ENCODE measurements around the gene CMTM8. TPM values are rescaled to one million over a fixed set of nuclear protein-coding genes. Genes with fewer than 3 reads are reported as not detected.

CMTM8 gene
- total and polyA plus RNA-seq, 9 donors, result 0.48 to 9.9 (median 2.1) TPM

DNA sequence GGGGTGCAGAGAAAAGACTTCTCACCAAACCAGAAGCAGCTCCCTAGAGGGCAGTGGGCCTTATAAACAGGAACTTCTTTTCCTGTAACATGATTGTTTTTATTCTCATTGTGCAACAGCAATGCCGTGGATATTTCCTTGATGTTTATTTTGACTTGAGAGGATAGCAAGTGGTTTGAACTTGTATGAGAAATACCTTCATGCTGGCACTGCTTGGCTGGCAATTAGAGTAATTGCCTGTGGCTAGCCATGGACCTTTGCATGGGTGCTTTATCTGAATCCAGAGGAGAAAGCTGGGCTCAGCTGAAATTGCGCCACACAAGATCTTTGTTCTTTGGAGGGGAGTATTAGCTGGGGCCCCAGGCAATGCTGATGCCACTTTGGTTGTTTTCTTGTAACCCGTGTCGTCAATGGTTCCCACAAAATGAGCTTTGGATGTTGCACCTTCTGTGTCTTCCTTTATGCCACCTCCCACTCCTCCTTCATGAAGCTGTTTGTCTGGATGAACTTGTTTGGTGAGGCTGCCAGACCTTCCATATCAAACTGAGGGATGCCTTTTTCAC lies 37.9 kb downstream of the CMTM8 start:
- H3K27me3 ChIP-seq, result no peaks in the 10 kb centered on the region
- 63 to 71% (median 66%) methylated on average over 4 of the region's 4 CpGs for WGBS, 3 donors

DNA sequence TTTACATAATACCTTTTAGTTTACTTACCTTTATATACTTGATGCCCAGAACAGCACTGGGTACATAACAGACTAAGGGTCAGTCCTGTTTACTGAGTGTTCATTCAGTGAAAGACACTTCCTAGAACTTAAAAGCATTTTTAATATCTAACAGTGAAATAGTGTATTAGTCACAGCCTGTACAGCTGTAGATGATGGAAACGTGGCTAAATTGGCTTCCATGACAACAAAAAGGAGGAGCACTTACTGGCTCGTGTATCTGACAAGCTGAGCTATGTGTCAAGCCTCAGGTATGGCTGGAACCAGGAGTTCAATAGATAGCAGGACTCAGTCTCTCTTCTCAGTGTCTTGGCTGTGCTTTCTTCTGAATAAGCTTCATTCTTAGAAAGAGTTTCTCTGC lies 40.2 kb downstream of the CMTM8 start:
- no peak for DNase-seq
- H3K36me3 ChIP-seq, result no peaks in the 10 kb centered on the region
- H3K27ac ChIP-seq, result no peak overlapping the region
- H3K27me3 ChIP-seq, result no peaks in the 10 kb centered on the region
- 8 to 21% (median 15%) methylated on average over 2 of the region's 2 CpGs for WGBS, 3 donors
- H3K4me1 ChIP-seq (ENCODE audit: insufficient read depth), result no peaks in the 10 kb centered on the region
- no peak overlapping the region for H3K4me3 ChIP-seq
- intact Hi-C loops (cut with DNase I), result no loop called here
- no peaks in the 10 kb centered on the region for H3K9me3 ChIP-seq
- TF ChIP-seq, protein P1, sequence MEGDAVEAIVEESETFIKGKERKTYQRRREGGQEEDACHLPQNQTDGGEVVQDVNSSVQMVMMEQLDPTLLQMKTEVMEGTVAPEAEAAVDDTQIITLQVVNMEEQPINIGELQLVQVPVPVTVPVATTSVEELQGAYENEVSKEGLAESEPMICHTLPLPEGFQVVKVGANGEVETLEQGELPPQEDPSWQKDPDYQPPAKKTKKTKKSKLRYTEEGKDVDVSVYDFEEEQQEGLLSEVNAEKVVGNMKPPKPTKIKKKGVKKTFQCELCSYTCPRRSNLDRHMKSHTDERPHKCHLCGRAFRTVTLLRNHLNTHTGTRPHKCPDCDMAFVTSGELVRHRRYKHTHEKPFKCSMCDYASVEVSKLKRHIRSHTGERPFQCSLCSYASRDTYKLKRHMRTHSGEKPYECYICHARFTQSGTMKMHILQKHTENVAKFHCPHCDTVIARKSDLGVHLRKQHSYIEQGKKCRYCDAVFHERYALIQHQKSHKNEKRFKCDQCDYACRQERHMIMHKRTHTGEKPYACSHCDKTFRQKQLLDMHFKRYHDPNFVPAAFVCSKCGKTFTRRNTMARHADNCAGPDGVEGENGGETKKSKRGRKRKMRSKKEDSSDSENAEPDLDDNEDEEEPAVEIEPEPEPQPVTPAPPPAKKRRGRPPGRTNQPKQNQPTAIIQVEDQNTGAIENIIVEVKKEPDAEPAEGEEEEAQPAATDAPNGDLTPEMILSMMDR (IDR thresholded peaks at IDR 0.05), result no peak
- TF ChIP-seq EP300 (IDR thresholded peaks at IDR 0.05) (no peak), POLR2A (IDR thresholded peaks at IDR 0.05) (no peak)

More for the DNA sequence above, 37.9 kb downstream of the CMTM8 start:
- Histone ChIP-seq H3K9me3 (no peaks in the 10 kb centered on the region), H3K27ac (no peak overlapping the region), H3K4me3 (no peak overlapping the region), H3K36me3 (no peaks in the 10 kb centered on the region), H3K4me1 (ENCODE audit: insufficient read depth) (no peaks in the 10 kb centered on the region)
- TF ChIP-seq POLR2A (IDR thresholded peaks at IDR 0.05) (no peak), EP300 (IDR thresholded peaks at IDR 0.05) (no peak)
- intact Hi-C loops (cut with DNase I), result no loop called here
- DNase-seq, result no peak

DNA sequence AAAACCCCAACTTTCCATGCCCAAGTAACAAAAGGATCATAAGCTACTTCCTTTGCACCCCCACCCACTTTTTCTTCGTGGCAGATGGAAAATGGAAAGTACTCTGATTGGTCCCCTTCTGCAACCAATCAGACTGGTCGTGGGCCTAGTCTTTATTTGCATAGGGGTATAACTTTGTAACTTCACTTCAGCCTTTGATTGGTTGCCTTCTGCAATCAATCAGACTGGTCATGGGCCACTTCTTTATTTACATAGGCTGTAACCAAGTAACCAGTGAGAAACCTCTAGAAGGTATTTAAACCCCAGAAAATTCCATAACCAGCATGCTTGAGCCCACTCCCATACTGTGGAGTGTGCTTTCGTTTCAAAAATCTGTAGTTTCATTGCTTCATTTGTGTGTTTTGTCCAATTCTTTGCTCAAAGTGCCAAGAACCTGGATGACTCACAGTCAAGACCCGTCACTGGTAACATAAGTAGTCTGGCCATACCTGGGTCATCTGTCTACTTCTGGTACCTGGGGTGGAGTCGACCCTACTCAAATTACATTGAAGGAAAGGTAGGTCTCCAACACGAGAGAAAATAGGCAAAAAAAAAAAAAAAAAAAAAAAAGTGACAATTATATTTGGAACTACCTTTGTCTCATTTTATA lies 41.9 kb downstream of the CMTM8 start:
- WGBS, 3 donors, result 85 to 92% (median 88%) methylated on average over 6 of the region's 6 CpGs
- H3K36me3 ChIP-seq, result no peaks in the 10 kb centered on the region

DNA sequence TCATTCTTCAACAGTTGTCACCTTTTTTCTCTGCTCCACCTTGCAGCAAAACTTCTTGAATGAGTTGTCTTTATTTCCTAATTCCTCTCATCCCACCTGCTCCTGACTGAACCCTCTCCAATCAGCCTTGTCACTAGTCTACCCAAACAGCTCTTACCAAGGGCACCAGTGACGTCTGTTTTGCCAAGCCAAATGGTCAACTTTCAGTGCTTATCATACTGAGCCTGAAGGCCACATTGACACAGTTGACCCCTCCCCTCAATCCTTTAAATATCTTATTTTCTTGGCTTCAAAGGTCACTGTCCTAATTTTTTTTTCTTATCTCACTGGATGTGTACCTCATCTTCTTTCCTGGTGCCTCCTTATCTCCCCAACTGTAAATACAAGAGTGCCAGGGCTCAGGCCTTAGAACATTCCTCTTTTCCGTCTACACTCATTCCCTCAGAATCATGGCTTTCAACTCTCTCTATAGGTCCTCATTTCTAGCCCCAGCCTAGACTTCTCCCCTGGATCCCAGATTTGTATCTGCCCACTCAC lies 43.2 kb downstream of the CMTM8 start:
- Histone ChIP-seq H3K4me3 (no peak overlapping the region), H3K4me1 (ENCODE audit: insufficient read depth) (no peaks in the 10 kb centered on the region), H3K27ac (no peak overlapping the region), H3K27me3 (no peaks in the 10 kb centered on the region), H3K9me3 (no peaks in the 10 kb centered on the region), H3K36me3 (no peaks in the 10 kb centered on the region)
- intact Hi-C loops (cut with DNase I), result no loop called here
- 84 to 86% (median 86%) methylated on average over 2 of the region's 2 CpGs for WGBS, 3 donors
- DNase-seq, result no peak
- TF ChIP-seq EP300 (IDR thresholded peaks at IDR 0.05), result no peak

More for the DNA sequence above, 41.9 kb downstream of the CMTM8 start:
- intact Hi-C loops (cut with DNase I), result no loop called here
- no peak overlapping the region for H3K4me3 ChIP-seq
- no peaks in the 10 kb centered on the region for H3K9me3 ChIP-seq
- H3K27ac ChIP-seq, result no peak overlapping the region
- no peaks in the 10 kb centered on the region for H3K27me3 ChIP-seq
- no peaks in the 10 kb centered on the region for H3K4me1 ChIP-seq (ENCODE audit: insufficient read depth)
- TF ChIP-seq EP300 (IDR thresholded peaks at IDR 0.05) (no peak), POLR2A (IDR thresholded peaks at IDR 0.05) (no peak)
- TF ChIP-seq, protein P1 (IDR thresholded peaks at IDR 0.05), result no peak
- DNase-seq, result no peak

DNA sequence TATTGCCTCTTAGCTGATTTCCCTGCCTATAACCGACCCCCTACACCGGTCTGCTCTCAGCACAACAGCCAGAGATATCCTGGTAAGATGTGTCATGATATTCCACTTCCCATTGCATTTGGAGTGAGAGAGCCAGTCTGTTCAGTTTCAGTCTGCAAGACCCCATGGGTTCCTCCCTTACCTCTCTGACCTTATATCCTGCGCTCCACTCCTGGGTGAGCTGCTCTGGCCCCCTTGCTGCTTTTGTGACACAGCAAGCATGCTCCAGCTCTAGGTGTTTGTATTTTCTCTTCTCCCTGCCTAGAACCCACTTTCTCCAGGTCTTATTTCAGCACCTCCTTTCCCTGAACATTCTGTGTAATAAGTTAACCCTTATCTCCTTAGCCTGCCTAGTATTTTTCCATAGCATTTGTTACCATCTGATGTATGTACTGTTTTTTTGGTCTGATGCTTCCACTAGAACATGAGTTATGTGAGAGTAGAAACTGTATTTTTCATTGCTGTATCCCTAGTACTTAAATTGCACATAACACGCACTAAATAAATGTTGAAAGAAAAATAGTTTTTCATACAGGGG lies 44.2 kb downstream of the CMTM8 start:
- TF ChIP-seq EP300 (IDR thresholded peaks at IDR 0.05), result no peak
- TF ChIP-seq, protein P1 (IDR thresholded peaks at IDR 0.05), result no peak
- no peak for TF ChIP-seq POLR2A (IDR thresholded peaks at IDR 0.05)
- no peaks in the 10 kb centered on the region for H3K9me3 ChIP-seq
- 47 to 62% (median 60%) methylated on average over 4 of the region's 4 CpGs for WGBS, 3 donors
- H3K4me3 ChIP-seq, result no peak overlapping the region
- no peaks in the 10 kb centered on the region for H3K4me1 ChIP-seq (ENCODE audit: insufficient read depth)
- no peak for DNase-seq
- intact Hi-C loops (cut with DNase I), result no loop called here
- H3K27me3 ChIP-seq, result no peaks in the 10 kb centered on the region
- no peaks in the 10 kb centered on the region for H3K36me3 ChIP-seq
- H3K27ac ChIP-seq, result no peak overlapping the region
